ENCODE data around the gene CALR.

The CALR gene

GRCh38 chr19:12932392-12933286 is 5.8 kb upstream of the CALR start:
- H3K27ac ChIP-seq = peak overlapping the region in 20 of 21 experiments; percentile 68 to 95 (median 85)
- H3K4me3 ChIP-seq = peak overlapping the region; percentile 66 to 98 (median 87)

GRCh38 chr19:12933287-12934072 is 4.9 kb upstream of the CALR start, which contains the start of gene FARSA:
TSS of gene FARSA (minus strand) at chr19:12933711. CDS start at chr19:12933696, 15 bp downstream.
- H3K27ac ChIP-seq = peak within 1 kb of the TSS; percentile 68 to 95 (median 84)
- H3K4me3 ChIP-seq = peak within 1 kb of the TSS; percentile 66 to 98 (median 87)

- Histone ChIP-seq H3K4me3 (no peak overlapping the region), H3K27ac (no peak overlapping the region)
Observed at GRCh38 chr19:12935071-12935470, 3.3 kb upstream of the CALR start.

- peak overlapping the region in 6 of 21 experiments; percentile 15 to 95 (median 58) for H3K27ac ChIP-seq
- no peak overlapping the region for H3K4me3 ChIP-seq
Observed at GRCh38 chr19:12936582-12936981, 1.8 kb upstream of the CALR start.

- H3K27ac ChIP-seq = peak overlapping the region in 15 of 21 experiments; percentile 28 to 96 (median 54)
- H3K4me3 ChIP-seq = peak overlapping the region; percentile 81 to 100 (median 87)
Observed at GRCh38 chr19:12937093-12937926, 1.1 kb upstream of the CALR start.

GRCh38 chr19:12938779-12939601 is 581 bp downstream of the CALR start:
- Histone ChIP-seq H3K27ac (peak overlapping the region; percentile 18 to 99 (median 92)), H3K4me3 (peak overlapping the region; percentile 81 to 100 (median 87))

- peak overlapping the region in 13 of 21 experiments; percentile 30 to 99 (median 92) for H3K27ac ChIP-seq
- H3K4me3 ChIP-seq = peak overlapping the region; percentile 81 to 100 (median 87)
Observed at GRCh38 chr19:12939975-12940423, 1.6 kb downstream of the CALR start.

GRCh38 chr19:12940897-12941296 is 2.5 kb downstream of the CALR start:
- Histone ChIP-seq H3K4me3 (peak overlapping the region in 1 of 7 experiments; percentile 84), H3K27ac (peak overlapping the region in 8 of 21 experiments; percentile 7 to 99 (median 60))

GRCh38 chr19:12943437-12944044 is 5.1 kb downstream of the CALR start:
- Histone ChIP-seq H3K4me3 (no peak overlapping the region), H3K27ac (peak overlapping the region in 6 of 21 experiments; percentile 1 to 49 (median 18))

GRCh38 chr19:12944104-12944674 is 5.8 kb downstream of the CALR start:
- Histone ChIP-seq H3K4me3 (no peak overlapping the region), H3K27ac (peak overlapping the region in 9 of 21 experiments; percentile 2 to 98 (median 66))

GRCh38 chr19:12945479-12946091 is 7.2 kb downstream of the CALR start, which contains the start of gene RAD23A:
TSS of gene RAD23A (plus strand) at chr19:12945862. CDS start at chr19:12945949, 87 bp downstream.
- peak within 1 kb of the TSS; percentile 85 to 99 (median 96) for H3K27ac ChIP-seq
- H3K4me3 ChIP-seq = peak within 1 kb of the TSS; percentile 80 to 98 (median 86)

GRCh38 chr19:12946092-12946721 is 7.8 kb downstream of the CALR start:
- H3K27ac ChIP-seq = peak overlapping the region; percentile 85 to 99 (median 96)
- H3K4me3 ChIP-seq = peak overlapping the region; percentile 80 to 98 (median 86)

- peak overlapping the region; percentile 80 to 98 (median 86) for H3K4me3 ChIP-seq
Observed at GRCh38 chr19:12946731-12947496, 8.5 kb downstream of the CALR start.

GRCh38 chr19:12947702-12948611 is 9.5 kb downstream of the CALR start:
- no peak overlapping the region for H3K4me3 ChIP-seq
- H3K27ac ChIP-seq = peak overlapping the region in 4 of 21 experiments; percentile 5 to 37 (median 33)

More at GRCh38 chr19:12946731-12947496, 8.5 kb downstream of the CALR start:
- peak overlapping the region in 16 of 21 experiments; percentile 90 to 99 (median 96) for H3K27ac ChIP-seq
